Stimulated activated naive CD8-positive, alpha-beta T cell treated with anti-CD3 and anti-CD28 coated beads, Interleukin-15, Interleukin-2, amounts not matched to agents 100 U/mL and 50 U/mL, for 24 hours (primary cell): ENCODE results near the gene TRANK1.

ENCODE experiments used
- ATAC-seq: fragments of 150-1000 bp; cut with Tn5 transposase; one replicate; pipeline ENCODE4 v1.10.0; 2021
- DNase-seq: peaks from one replicate; pipeline ENCODE4 v3.0.0; 2021

TRANK1 gene

DNA sequence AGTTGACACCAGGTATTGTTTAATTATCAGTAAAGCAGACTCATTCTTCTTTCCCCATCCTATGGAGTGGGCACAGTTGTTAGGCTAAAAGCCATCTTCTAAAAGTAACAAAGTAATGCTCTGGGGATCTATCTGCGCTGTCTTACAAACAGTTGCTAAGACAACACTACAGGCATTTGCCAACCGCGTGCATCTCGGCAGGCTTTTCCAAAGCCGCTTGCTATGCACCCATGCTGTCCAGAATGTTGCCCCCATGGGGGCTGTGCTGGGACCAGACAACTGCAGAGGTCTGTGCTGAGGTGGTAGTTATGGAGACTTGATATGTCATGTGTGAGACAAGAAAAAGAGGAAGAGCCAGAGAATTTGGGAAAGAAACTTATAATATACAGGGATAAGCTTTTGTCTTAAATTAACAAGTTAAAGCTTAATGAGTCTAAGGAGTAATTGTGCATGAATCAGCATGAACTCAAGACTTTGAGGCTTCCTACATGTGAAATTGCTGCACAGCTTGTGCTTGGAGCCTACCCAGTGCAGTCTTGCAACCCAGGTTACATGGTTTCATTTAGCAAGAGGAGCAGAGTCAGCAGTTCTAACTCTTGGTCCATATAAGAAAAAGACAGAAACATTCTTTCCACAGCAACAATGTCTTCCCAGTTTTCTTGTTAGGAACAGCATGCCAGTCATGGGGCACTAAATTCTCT lies 141.6 kb downstream of the TRANK1 start:
- DNase-seq (no peak), ATAC-seq (no peak)

DNA sequence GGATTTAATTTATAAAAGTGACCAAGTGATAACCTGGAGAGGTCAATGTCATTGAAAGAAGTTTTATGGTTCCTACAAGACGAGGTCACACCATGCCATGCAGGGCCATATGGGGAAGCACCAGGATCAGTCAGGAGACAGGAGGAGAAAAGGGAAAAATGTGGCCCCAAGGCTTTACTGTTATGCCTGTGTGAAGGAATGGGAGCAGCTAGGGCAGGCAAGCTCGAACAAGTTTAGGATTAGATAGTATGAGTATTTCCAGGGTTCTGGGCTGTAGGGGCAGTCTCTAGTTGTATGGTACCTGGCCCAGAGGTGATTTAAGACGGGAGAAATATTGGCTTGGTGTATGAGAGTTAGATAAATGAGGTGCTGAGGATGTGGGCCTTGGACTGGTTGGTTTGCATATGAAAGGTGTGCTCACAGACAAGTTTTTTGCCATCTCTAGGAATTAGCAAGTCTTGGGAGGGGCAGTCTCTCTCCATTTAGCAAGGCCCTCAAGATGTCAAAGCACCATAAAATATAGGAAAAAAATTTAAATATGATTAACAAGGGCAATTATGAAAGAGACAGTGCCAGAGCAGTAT lies 144.2 kb downstream of the TRANK1 start:
- DNase-seq (no peak), ATAC-seq (no peak)

DNA sequence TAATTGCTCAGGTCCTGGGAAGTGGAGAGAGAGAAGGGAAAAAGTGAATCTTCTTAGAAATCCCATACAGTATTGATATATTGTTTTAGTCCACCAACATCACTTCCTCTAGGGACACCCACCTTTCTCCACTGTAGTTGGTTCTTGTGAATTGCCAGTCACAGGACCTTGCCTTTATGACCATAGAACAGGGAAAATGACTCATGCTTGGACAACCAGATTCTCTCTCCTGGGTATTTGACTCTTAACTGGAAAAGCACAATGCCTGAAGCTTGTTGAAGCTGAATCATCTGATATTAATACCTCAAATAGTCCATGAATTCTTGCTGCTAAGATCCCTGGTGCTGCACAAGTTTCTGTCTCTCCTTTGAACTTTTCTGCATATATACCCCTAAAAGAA lies 148.0 kb downstream of the TRANK1 start:
- no peak for ATAC-seq
- no peak for DNase-seq

DNA sequence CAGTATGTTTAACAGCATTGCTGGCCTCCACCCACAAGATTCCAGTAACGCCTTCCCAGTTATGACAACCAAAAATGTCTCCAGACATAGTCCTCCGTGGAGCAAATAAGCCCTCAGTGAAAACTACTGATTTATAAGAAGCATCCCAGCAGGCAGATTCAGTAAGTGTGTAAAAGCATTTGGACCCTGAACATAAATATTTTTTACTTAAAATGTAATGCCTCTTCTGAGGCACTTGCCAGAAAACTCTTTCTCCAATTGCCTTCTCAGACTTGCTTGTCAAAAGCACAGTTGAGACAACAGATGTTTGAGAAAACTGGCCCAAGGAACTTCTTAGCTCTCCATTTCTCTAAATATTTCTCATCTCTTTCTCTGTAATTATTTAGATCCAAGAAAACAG lies 148.7 kb downstream of the TRANK1 start:
- ATAC-seq (no peak), DNase-seq (no peak)

DNA sequence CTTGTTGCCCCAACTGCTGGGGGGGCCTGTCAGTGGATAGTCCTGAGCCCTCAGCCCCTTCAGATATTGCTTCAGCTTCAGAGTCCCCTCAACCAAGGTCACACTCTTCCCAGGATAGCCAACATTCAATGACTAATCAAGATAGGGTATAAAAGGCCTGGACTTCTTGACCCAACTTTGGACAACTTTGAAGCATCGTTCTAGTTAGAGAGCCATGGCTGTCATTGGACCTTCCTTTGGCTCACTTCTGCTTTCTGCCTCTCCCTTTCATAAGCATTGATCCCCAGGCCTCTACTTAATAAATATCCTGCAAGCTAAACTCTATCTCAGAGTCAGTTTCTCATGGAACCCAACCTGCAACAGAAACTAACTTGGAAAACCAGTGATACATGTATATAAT lies 149.2 kb downstream of the TRANK1 start:
- ATAC-seq (no peak), DNase-seq (no peak)

DNA sequence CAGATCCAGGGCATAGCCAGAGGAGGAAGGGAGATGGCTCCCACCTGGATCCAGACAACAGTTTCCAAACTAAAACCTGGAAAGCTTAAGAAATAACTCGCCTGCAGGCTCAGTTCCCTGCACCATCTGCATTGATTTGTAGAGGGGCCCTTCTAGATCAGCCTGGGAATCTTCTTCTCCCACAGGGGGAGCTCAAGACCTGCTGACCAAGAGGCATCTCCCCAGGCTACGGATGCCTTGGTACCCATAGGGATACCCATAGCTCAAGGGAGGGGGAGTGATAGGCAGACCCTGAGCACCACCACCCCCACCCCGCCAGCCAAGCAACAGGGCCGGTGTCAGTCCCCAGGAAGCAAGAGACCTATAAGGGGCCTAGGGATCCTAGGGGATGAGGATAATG lies 152.5 kb downstream of the TRANK1 start:
- ATAC-seq (peak; percentile 33), DNase-seq (peak; percentile 18)

DNA sequence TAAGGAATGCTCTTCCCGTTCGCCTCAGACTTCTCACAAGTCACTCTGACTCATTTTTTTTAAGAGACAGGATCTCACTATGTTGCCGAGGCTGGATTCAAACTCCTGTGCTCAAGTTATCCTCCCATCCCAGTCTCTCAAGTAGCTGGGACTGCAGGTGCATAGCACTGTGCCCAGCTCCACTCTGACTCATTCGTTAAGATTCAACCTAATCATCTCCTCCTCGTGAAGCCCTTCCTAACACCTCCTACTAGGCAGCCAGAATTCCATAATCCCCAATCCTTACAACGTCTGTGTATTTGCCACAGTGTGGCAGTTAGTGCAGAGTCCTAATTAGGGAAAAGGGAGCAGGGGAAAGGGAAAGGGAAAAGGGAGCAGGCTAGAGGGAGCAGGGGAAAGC lies 154.1 kb downstream of the TRANK1 start:
- DNase-seq (no peak), ATAC-seq (no peak)

DNA sequence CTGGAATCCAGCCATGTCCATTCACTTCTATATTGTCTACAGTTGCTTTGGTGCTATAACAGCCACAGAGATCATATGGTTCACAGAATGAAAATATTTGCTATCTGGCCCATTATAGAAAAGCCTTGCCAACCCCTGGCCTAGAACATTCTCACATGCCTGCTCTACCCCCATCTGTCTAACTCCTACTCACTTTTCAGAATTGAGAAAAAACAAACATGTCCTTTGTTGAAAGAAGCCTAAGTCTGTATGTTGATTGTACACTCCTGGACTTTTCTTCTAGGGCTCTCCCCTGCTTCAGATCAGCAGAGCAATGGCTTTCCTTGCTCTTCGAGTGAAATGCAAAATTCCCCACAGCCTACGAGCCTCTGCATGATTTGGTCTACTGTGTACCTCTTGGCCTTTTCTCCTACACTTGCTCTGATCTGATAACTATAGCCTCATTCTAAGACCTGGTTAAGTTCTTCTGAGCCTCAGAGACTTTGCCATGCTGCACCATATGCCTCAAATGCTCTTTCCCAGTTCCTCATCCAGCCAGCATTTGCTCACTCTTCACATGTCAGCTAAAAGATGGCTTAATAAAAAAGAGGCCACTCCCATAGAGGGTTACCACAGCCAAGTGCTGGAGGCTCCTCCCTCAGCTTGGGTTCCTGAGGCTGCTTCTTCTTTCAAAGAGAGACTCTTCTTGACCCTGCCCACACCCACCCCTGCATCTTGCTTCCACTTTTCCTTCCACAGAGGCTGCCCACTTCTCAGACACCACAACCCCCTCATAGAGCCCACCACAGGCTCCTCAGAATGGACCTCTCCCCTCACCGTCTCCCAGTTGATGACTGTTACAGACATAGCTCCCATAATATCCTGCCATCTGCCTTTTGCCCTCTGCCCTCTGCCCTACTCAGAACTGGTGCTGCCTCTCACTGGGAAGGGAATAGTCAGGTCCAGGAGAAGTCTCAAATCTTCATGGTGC lies 157.6 kb downstream of the TRANK1 start:
- DNase-seq, result no peak

DNA sequence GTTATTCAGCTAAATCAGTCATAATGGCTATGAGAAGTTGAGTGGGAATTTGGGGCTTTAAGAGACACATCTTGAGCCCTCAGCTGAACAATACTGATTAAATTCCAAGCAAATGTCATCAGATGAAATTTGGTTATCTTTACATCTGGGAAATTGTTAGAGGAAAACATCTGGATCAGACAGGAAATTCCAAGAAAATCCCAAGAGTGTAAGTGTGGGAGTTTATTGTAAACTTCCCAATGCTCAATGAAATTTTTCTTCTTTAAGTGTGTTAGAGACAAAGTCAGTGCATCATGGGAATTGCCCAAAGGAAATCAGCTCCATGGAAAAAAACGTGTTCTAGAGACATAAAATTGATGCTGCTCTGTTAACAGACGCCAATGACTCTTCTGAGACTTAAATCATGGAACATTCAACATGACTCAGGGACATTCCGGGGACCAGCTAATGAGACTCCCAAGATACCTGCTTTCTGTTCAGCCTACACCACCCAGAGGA lies 160.7 kb downstream of the TRANK1 start:
- DNase-seq, result no peak
- ATAC-seq, result no peak

More for the DNA sequence above, 157.6 kb downstream of the TRANK1 start:
- ATAC-seq, result no peak

DNA sequence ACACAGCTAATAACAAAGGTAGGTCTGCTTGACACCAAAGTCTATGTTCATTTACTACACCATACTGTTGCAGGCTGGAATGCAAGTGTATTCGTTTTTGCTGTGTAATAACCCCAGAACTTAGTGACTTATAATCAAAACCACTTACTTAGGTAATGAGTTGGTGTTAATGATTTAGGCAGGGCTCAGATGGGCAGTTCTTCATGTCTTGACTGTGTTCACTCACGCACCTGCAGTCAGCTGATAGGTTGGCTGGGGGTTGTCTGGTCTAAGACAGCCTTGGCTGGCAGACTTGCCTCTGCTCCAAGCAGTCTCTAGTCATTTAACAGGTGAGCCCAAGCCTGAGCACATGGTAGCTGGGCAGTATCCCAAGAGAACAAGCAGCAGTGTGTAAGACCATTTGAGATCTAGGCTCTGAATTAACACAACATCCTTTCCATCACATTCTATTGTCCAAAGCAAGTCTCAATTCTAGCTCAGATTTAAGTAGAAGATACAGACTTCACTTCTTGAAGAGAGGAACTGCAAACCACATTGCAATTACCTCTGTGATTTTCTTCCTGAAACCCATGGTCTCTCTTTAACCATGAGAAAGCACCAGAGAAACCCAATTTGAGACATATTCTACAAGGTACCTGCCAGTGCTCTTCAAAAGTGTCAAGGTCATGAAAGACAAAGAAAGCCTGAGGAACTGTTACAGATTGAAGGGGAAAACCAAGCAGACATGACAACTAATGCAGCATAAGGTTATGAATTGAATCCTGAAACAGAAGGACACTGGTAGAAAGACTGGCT lies 167.2 kb downstream of the TRANK1 start:
- no peak for ATAC-seq
- no peak for DNase-seq
